Dermis microvascular lymphatic vessel endothelial cell (primary cell): ENCODE data around the gene EVC. TPM values are rescaled to one million over a fixed set of nuclear protein-coding genes. Genes with fewer than 3 reads are reported as not detected.

Experiments used
- DNase-seq, 2 donors: peaks; one replicate each; pipeline versions ENCODE4 v3.0.0 to v3.0.0-alpha.2; 2010; ENCODE audit warnings: low read depth in 2 of 2
- total RNA-seq: library from RNA; depleted of rRNA; stranded (reverse); fragments of >200 nt; gene quantifications from 2 replicates; pipeline ENCODE4 v1.2.1, GENCODE V29; 2014

EVC gene
- total RNA-seq, 1 donor from 2014 or later = 10.0 TPM

DNA sequence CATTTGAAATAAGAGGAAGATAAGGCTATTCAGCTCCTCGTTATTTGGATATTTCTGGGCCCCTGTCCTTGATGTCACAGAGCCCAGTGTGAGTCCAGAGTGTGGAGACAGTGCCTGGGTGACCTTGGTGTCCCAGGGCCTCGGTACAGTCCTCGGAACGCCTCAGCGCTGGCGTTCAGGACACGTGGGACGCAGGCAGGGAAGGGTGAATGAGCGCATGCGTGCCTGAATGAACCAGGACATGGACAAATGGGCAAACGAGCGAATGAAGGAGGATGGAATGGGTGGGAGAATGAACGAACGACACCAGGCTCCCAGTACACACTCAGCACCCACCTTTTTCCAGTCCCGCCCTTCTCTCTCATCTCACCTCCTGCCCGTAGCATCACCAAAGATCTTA lies 44.2 kb downstream of the EVC start:
- DNase-seq = no peak

GRCh38 chr4:5755679-5756078 lies 44.7 kb downstream of the EVC start:
- DNase-seq = no peak

GRCh38 chr4:5756271-5756670 lies 45.3 kb downstream of the EVC start:
- no peak for DNase-seq

GRCh38 chr4:5757091-5757490 lies 46.1 kb downstream of the EVC start:
- no peak for DNase-seq

DNA sequence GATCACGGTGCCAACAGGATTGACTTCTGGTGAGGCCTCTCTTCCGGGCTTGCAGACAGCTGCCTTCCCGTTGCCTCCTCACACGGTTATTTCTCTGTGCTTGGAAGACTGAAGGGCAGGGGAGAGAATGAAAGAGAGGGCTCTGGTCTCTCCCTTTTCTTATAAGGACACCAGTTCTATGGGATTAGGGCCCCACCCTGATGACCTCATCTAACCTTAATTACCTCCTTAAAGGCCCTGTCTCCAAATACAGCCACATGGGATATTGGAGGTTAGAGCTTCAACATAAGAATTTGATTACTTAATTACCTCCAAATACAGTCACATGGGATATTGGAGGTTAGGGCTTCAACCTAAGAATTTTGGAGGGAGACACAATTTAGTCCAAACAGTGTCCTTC lies 46.5 kb downstream of the EVC start:
- DNase-seq = no peak

- no peak for DNase-seq
These were observed 47.0 kb downstream of the EVC start for GRCh38 chr4:5757954-5758353.

DNA sequence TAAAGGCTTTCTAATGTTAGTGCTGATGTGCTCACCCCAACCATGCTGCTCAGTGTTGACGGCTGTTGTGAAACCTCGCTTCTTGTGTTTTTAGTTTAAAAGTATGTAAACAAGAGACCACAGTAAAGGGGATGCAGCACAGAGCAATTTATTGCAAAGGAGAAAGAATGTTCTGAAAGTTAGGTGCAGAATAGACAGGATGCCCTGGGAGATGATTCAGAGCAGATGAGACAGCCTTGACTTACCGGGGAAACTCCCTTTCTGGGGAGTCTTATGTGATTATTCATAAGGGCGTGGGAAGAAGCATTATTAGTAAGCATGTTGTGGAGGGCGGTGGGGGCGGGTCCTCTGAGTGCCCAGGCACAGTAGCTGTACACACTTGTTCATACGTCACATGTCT lies 47.7 kb downstream of the EVC start:
- peak in 1 of 2 donors; percentile 91 for DNase-seq

DNA sequence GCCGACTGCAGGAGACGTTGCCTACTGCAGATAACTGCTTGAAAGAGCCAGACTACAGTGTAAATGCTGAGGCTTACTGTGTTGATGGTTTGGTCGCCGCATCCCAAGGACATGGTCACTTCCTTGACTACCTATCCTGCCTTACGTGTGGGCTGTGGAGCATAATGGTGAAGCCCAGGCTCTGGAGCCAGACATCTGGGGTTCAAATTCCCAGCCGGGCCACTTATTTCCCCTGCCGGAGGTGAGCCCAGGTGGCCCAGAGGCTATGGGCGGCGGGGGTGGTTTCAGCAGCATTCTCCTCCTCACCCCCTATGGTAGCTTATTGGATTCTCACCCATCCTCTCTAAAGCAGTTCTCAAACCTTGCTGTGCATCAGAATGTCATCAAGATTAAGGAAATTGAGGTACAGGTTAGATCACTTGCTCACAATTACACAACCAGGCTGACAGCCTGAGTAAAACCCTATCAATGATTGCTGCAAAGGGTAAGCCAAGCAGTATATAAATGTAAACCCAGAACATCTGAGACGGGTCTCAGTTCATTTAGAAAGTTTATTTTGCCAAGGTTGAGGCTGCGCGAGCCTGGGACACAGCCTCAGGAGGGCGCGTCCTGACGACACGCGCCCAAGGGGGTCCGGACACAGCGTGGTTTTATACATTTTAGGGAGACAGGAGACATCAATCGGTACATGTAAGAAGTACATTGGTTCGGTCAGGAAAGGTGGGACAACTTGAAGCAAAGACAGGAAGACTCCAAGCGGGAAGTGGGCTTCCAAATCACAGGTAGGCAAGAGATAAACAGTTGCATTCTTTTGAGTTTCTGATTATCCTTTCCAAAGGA lies 48.5 kb downstream of the EVC start:
- DNase-seq = no peak

DNA sequence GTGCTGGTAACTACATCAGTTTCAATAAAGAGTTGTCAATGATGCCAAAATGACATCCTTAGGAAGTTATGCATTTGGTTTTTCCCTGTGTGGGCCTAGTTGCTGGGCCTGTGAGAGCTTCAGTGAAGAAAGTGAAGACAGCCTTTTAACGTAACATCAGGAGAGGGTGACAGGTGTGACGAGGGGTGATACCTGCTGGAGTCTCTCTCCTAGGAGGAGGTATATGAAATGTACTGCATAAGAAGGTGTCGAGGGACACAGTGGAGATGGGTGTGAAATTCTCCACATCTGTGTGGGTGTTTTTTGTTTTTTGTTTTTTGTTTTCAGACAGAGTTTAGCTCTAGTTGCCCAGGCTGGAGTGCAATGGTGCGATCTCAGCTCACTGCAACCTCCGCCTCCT lies 49.2 kb downstream of the EVC start:
- no peak for DNase-seq

DNA sequence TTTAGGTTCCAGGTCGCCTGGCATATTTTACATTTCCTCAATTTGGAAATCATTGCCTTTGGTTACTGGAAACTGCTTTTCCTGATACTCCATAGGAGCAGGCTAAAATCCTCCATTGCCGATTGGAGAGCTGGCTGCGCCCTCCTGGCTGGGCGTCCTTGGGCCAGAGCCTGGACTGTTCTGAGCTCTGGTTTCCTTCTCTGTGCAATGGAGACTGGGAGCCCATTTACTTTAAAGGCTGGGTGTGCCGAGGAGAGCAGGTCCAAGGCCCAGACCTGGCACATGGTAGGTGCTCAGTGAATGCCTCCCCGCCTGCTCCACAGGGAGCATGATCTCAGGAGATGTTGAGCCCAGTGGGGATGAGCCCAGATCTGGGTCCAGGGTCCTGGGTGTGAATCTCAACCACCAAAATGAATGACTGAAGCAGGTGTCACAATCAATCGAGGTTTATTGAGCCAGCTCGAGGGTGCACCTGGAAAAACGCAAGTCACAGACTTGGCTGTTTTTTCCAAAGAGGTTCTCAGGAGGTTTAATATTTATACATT lies 50.0 kb downstream of the EVC start:
- no peak for DNase-seq

GRCh38 chr4:5770051-5770450 lies 59.0 kb downstream of the EVC start:
- no peak for DNase-seq

DNA sequence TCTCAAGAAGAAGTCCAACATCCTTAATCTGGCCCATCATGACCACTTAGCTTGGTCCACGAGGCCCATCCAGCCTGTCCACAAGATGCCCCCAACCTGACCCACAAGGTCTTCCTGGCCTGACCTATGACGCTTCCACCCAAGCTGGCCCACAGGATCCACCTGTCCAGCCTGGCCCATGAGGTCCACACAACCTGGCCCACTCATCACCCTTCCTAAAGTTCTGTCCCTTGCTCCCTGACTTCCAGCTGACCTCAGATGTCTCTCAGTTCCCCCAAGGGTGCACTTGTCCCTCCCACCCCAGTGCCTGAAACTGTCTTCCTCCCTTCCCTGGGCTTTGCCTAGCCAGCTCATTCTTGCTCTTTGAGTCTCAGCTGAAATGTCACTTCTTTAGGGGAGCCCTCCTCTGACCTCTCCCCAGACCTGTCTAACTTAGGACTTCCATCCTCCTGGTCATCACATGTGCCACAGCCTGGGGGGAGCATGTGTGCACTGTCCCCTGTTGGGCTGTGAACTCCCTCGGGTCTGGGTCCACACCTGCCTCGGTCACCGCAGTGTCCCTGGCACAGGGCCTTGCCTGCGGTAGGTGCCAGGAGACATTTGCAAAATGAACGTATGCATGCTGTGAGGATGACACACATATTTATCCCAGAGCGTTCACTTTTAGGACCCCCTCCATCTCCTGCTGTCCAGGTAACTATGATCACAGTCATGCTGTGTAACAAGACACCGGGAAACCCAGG lies 61.7 kb downstream of the EVC start:
- no peak for DNase-seq

DNA sequence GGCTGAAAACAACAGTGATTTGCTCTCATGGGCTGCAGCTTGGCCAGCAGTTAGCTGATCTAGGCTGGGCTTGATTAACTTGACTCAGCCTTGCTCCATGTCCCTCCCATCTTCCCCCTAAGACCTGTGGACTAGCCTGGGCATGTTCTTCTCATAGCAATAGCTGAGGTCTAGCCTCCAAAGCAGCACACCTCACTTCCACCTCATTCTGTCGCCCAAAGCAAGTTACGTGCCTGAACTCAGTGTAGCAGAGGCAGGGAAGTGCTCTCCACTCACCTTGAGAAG lies 62.2 kb downstream of the EVC start:
- peak in 1 of 2 donors; percentile 15 for DNase-seq

DNA sequence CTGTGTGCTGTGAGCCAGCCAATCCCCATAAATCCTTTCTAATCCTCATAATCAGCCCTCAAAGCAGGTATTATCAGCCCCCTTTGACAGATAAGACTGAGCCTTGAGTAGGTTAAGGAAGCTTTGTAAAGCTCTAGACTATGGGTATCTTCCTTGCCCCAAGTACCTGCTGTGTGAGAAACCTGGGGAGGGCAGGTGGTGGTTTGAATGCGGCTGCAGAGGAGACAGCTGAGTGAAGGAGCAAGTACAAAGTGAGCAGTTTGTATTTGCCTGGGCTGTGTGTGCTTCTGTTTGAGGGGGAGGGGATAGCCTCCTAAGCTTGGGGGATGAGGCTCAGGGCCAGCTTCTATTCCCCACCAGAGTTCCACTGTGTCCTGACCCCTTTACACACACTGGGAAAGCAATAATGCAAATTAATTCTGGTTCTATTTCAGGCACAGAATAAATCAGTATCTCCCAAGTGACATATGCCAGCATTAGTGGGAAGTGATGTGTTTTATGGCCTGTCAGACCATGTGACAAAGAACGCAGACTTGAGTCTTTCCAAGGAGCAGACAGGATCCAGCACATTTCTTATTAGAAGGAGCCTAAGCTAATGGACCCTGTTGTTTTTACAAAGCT lies 63.5 kb downstream of the EVC start:
- no peak for DNase-seq

GRCh38 chr4:5776510-5776909 lies 65.5 kb downstream of the EVC start:
- DNase-seq = no peak

DNA sequence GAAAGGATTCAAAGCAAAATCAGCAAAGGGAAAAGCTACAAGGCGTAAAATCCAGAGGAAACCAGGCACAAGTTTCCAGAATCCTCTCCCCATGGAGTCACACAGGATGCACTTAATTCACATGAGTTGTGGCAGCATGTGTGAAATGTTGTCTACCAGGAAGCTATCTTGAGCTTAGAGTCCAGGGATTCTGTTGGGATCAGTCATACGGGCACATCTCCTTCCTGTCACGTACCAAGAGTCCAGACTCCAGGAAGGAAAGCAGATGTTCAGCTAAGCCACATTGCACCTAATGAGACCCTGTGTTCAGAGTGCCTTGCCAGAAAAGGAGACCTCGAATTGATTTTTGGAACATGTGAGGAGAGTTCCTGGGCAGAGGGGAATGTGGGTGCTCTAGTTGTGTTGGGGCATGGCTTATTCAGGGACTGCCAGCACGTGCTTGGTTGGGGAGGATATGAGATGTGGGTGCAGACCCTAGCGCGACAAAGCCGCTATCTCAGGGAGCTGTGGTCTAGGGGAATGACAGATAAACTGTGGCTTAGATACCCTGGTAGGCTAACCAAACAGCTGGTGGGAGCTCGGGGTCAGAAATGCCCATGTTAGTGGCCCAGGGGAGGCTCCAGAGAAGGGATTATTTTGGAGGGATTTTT lies 70.0 kb downstream of the EVC start:
- DNase-seq = peak; percentile 3 to 62

GRCh38 chr4:5781691-5782090 lies 70.7 kb downstream of the EVC start:
- DNase-seq = no peak

- no peak for DNase-seq
These were observed 72.0 kb downstream of the EVC start for GRCh38 chr4:5782829-5783476.

DNA sequence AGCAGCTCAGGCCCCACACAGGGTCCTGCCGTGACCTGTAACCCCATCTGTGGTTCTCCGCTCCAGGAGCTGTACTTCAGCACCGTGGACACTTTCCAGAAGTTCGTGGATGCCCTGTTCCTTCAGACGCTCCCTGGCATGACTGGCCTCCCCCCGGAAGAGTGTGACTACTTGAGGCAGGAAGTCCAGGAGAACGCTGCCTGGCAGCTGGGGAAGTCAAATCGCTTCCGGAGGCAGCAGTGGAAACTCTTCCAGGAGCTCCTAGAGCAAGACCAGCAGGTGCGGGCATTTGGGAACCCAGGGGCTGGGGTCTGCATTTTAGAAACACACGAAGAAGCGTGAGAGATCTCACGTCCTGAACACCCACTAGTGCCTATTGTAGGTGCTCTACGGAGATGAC lies 72.5 kb downstream of the EVC start:
- DNase-seq = no peak

DNA sequence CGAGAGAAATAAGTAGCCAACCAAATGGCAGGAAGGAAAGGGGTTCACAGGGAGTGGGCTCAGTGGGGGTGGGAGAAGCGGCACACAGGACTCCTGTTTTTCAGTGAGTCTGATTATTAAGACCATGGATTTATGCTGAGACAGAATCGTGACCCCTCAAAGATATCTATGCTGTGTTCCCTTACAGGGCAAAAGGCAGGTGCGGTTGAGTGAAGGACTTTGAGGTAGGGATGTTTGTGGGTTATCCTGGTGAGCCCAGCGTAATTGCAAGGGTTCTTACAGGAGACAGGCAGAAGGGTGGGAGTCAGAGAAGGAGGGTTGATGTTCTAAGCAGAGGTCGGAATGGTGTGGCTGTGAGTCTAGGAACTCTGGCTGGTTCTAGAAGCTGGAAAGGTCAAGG lies 73.0 kb downstream of the EVC start:
- DNase-seq = no peak

DNA sequence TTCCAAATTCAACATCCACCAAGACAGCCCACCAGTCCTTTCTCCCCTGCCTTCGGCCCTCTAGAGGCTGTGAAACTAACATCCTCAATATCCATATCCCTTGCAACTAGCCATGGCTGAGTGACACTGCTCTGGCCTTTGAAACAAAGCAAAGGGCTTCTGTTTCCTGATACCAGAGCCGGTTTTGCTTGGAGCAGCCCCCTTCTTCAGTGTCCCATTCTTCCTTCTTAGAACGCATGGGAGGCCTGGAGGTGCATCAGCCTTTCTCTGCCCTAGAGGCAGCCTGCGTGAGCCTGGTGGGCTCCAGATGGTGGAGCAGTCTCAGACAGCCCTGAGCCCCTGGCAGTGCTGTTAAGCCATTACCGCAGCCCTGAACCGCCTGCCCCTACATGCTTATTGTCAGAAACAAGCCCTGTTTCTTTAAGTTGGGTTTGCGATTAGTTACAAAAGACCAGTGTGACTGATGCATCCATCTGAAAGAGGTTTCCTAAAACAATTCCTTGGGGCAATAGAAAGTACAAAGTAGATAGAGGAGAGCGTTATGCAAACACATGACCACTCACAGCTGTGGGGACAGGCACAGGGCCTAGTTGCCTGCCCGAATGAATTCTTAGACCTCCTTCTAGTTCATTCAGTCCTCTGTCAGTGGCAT lies 74.1 kb downstream of the EVC start:
- no peak for DNase-seq
